ENCODE measurements around the gene ZCWPW1.

ZCWPW1 gene

DNA sequence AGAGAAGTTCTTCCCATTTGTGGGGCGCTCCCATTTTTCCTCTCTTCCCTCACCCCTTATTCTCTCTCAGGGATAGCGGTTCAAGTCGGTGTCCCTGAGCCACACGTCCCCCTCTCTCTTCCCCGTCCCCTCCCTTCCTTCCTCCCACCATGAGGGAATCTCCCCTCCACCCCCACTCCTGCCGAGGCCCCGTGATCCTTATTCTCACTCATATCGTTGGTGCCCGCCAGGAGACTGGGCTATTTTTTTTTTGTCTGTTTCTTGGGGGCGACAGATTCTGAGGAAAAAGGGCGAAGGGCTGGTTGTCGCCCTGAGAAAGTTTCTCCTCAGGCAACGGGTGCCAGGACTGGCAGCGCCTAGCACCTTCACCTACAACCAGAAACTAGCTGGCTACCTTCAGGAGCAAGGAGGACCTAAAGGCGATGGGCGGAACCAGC is 723 bp downstream of the ZCWPW1 start:
- no peak for DNase-seq (ENCODE audit: low spot score)
- TF ChIP-seq, protein P1, sequence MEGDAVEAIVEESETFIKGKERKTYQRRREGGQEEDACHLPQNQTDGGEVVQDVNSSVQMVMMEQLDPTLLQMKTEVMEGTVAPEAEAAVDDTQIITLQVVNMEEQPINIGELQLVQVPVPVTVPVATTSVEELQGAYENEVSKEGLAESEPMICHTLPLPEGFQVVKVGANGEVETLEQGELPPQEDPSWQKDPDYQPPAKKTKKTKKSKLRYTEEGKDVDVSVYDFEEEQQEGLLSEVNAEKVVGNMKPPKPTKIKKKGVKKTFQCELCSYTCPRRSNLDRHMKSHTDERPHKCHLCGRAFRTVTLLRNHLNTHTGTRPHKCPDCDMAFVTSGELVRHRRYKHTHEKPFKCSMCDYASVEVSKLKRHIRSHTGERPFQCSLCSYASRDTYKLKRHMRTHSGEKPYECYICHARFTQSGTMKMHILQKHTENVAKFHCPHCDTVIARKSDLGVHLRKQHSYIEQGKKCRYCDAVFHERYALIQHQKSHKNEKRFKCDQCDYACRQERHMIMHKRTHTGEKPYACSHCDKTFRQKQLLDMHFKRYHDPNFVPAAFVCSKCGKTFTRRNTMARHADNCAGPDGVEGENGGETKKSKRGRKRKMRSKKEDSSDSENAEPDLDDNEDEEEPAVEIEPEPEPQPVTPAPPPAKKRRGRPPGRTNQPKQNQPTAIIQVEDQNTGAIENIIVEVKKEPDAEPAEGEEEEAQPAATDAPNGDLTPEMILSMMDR (IDR thresholded peaks at IDR 0.05; ENCODE audit: extremely low read depth, missing control alignments): no peak

DNA sequence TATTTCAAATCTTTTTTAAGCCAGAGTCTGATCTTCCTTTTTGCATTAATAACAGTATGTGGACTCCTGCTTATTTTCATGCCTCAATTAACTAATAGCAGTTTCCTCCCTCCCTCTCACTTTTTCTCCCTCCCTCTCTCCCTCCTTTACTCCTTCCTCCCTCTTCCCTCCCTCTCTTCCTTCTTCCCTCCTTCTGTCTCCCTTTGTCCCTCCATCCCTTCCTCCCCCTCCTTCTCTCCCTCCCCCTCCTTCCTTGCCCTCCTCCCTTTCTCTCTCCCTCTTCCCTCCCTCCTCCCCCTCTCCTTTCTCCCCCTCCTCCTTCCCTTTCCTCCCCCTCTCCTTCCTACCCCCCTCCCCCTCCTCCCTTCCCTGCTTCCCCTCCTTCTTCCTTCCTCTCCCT is 2.0 kb downstream of the ZCWPW1 start:
- no peak for DNase-seq (ENCODE audit: low spot score)
- TF ChIP-seq, protein P1 (IDR thresholded peaks at IDR 0.05; ENCODE audit: extremely low read depth, missing control alignments): no peak

DNA sequence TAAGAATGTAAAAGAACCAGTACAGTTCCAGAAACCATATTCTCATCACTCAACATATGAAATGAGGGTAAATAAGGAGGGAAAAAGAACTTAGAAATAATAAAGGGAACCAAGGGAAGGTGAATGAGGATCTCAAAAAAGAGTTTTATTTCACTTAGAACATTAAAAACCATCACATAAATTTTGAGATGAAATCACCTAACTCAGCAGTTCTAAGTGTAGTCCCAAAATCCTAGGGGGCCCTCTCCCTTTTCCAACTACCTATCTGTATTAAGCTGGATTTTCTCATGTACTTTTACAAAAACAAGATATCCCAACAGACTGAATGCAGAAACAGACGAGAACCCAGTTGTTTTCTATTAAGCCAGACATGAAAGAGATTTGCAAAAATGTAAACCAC is 3.2 kb downstream of the ZCWPW1 start:
- TF ChIP-seq, protein P1 (IDR thresholded peaks at IDR 0.05; ENCODE audit: extremely low read depth, missing control alignments): no peak
- DNase-seq (ENCODE audit: low spot score): no peak

DNA sequence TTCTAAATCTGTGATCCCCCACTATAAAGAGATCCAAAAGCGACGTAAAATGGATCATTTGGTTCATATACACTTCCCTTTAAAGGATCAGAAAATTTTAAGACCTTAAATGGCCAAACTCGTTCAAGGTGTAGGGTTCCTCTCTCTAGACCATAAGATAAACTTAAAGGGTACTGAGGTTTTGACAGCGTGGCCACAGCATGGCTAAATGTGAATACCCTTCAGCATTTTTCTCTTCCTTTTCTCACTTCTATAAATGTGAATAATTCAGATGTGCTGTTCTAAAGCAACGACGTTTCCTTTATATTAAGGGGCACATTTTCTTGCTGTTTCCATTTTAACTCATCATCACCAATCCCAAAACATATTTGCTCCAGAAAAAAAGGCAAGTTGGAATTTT is 5.2 kb downstream of the ZCWPW1 start:
- no peak for DNase-seq (ENCODE audit: low spot score)
- TF ChIP-seq, protein P1 (IDR thresholded peaks at IDR 0.05; ENCODE audit: extremely low read depth, missing control alignments): no peak

DNA sequence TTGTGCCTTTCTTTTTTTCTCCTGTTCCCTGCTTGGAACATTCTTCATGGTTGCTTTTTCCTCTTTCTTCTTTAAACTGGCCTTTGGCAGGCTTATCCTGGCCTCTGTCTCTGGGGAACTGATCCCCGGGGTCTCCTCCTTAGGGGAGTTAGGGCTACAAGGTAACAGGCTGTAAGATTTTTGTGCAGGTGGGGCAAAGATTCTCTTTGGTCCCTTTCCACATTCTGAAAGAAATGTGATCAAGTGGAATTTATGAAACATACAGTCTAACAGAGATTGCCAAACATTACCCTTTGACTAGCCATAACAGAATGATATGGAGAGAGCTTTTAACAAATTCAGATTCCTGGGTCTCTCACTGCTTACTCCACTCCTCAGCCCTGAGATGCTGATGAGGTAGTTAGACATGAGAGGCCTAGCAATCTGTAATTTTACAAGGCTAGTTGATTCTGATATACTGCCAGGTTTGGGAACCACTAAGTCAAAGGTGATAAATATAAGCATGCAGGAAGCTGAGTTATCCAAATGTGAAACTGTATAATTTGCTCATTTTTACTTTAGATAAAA is 8.8 kb downstream of the ZCWPW1 start:
- no peak for DNase-seq (ENCODE audit: low spot score)
- TF ChIP-seq, protein P1 (IDR thresholded peaks at IDR 0.05; ENCODE audit: extremely low read depth, missing control alignments): no peak

DNA sequence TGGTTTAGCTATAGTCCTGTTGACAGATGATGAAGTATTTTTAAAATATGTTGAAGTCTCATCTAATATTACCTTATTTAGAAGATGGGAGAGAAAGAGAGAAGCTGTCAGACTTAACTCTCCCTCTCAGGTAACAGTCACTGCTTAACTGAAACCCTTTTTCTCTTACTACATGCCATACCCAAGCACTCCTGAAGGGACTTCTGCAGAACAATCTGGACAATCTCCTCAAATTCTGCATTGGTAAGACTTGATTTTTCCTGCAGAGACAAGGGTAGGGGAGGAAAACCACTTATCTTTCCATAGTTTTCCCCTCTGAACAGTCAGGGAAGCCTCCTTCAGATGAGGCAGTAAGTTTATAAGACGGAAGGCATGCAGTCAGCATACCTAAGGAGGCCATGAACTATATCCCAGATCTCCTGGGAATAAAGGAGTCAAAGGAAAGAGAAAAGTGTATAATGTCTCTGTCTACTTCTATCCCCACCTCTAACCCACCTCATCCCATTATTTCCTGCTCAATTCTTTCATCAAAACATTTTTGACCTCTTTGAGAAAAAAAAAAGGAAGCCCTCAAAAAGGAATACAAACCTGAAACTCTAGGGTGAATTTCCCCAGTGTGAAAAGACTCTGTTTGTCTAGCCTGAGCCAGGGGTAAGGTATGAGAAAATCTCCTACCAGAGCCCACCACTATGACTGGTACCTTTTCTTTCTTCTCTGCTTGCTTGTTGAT is 9.4 kb downstream of the ZCWPW1 start:
- DNase-seq (ENCODE audit: low spot score): no peak
- TF ChIP-seq, protein P1 (IDR thresholded peaks at IDR 0.05; ENCODE audit: extremely low read depth, missing control alignments): no peak

DNA sequence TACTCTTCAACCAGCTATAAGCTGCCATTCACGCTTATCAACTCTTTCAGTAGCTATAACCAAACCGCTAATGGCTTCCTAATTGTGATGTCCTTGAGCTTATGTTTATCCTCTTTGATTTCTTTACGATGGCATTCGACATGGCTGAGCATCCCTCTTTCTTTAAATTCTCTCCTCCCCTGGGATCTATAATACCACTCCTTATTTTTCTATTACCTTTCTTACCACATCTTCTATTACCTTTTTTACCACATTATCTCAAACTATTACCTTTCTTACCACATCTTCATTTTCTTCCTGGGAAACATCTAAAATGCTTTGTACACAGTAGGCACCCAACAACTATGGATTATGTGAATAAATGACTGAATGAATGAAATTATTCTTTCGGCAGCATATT is 13.1 kb downstream of the ZCWPW1 start:
- TF ChIP-seq, protein P1 (IDR thresholded peaks at IDR 0.05; ENCODE audit: extremely low read depth, missing control alignments): no peak
- no peak for DNase-seq (ENCODE audit: low spot score)

Data from GM20000 (cell line).